ENCODE results near the gene CLDN16.

CLDN16 gene

DNA sequence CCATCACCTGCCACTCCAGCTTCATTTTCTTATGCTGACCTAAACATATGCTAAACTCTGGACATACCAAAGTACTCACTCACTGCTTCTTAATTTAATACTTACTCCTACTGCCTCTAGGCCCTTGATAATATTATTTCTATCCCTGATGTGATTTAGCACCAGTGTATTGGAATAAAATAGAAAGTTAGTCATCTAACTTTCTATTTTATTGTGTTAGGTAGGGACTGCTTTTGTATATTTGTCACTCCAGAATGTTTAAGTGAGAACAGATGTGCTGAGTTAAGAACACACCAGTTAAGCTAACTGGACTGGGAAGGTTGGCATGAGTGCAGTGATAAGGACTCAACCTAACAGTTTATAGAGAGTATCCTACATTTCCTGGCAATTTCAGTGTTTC lies 6.5 kb upstream of the CLDN16 start:
- DNase-seq, result no peak

DNA sequence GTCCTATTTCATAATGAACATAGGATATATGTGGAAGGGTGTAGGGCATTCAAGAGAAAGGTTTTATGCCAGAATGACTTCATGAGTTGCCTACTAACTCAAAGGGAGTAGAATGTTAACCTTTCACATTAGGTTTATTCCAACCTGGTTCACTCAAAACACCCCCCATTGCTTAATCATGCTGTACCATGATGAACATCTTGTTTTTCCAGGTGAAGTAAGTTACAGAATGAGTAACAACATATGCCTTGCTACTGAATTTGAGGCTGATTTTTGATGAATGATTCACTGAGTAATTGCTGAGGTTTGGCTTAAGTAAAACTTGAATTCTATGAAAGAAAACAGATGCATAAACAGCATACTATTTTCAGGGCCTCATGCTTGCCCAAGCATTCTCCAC lies 5.9 kb upstream of the CLDN16 start:
- no peak for DNase-seq

DNA sequence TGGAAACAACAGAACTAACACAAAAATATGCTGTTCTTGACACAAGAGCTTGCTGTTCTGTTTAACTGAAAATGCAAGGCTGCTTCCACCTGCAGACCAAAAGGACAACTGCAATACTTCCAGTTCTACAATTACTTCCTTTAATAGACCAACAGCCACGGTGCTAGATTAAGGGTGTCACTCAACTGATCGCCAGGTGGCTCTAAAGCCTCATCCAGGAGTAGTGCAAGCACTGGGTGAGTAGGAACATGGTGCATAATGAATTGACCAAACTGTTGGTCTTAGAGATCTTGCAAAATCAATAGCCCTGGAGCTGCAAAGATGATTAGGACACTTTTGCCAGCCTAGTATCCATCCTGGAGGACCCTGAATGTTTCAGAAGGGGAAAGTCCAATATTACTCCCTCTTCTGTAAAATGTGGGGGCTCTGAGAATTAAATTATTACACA lies 3.6 kb upstream of the CLDN16 start:
- peak; percentile 10 for DNase-seq

DNA sequence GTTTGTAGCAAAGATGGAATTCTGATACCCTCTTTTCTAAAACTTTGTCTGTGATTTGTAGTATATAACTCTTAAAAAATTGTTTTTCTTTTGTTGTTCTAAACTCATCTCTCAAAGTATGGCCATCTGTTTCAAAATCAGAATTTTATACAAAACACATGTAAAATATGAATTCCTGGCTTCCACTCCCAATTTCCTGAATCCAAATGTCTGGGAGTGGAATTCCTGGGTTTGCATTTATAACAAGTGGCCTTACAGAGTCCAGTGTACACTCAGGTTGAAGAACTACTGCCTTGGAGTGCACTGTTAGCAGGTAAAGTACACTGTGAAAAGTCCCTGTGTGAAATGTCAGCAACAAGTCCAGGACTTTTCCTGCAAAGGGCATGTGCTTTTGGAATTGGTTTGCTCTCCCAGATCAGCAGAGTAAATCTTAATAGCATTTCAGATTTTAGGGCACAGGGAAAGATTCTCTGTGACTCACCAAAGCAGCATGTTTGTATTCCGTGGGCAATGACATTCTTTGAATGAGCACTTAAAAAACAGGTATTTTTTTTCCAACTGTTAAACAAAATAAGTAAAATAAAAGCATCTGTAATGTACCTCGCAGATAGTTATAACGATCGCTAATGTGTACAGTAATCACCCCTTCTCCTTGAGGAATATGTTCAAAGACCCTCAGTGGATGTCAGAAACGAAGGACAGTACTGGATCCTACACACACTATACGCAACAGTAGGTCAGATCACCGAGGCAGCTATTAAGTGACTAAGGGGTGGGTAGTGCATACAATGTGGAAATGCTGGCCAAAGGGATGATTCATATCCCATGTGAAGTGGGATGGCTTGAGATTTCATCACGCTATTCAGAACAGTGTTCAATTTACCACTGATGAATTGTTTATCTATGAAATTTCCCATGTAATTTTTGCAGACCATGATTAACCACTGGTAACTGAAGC lies 2.0 kb upstream of the CLDN16 start:
- no peak for DNase-seq

DNA sequence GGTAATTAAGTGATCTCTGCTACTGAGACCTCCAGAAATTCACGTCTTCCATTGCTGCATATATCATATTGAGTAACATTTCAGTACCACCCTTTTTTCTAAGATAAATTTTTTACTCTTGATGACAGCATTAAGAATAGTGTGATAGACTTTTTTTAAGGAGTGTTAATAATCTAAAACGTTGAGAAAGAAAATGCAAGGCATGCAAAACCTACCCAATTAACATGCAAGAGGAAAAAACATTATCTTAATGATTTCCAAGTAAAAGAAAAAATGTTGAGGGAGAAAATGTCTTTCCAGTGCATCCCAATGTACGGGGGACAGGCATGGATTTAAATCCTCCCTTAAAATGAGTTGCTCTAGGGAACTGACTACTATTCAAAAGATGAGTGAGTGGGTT lies 740 bp downstream of the CLDN16 start:
- no peak for DNase-seq

DNA sequence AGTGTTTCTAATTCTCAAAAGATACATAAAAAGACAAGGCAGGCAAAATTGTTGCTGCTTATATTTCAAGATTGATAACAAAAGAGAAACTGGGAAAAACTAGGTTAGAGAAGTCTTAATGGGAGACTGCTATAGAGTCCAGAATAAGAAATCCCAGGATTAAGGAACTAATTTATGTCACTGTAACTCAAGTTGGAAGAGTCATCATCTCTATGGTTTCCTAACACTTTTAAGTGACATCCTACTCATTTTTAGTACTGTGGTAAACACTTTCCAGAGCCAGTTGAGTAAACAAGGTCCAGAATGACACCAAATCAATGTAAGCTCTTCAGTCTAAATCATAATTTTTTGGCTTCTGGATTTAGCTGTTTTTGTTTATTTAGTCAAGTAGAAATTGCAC lies 8.0 kb downstream of the CLDN16 start:
- no peak for DNase-seq

DNA sequence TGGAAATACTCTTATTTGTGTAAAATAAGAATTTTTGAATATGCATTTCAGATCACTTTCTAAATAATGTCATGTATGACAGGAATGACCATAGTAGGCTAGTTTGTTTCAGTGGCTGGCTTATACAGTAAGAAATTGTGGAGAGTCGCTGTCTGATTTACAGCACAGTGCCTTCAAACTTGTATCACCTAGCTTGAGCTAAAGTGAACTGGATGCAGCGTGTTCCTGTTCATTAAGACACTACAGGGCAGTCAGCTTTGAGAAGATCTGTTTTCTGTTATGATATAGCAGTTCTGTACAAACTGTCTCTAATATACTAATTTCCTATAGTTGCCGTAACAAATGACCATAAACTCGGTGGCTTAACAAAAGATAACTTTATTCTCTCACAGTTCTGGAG lies 9.9 kb downstream of the CLDN16 start:
- no peak for DNase-seq

DNA sequence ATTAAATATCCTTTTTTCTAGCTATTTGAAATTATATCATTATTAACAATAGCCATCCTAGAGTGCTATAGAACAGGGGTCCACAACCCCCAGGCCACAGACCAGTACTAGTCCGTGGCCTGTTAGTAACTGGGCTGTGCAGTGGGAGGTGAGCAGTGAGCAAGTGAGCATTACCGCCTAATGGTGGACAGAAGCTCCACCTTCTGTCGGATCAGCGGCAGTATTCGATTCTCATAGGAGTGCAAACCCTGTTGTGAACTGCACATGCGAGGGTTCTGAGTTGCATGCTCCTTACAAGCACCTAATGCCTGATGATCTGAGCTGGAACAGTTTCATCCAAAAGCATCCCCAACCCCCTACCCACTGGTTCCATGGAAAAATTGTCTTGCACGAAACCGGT lies 11.7 kb downstream of the CLDN16 start:
- no peak for DNase-seq

DNA sequence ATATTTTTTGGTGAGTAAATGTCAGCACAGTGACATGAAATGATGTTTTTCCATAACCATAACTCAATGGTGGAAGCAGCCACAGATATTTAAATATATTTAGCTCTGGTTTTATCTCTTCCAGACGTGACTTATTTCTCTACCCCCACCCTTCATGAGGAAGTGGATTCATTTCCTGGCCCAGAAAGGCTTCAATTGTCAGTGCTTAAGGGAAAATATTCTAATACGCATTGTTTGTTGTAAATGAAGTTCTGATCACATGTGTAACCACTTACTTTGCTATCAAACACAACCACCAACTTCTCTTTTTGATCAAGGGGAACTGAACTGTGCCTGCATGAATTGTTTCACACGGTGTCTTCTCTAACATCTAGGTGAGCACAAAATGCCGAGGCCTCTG lies 14.0 kb downstream of the CLDN16 start:
- no peak for DNase-seq

DNA sequence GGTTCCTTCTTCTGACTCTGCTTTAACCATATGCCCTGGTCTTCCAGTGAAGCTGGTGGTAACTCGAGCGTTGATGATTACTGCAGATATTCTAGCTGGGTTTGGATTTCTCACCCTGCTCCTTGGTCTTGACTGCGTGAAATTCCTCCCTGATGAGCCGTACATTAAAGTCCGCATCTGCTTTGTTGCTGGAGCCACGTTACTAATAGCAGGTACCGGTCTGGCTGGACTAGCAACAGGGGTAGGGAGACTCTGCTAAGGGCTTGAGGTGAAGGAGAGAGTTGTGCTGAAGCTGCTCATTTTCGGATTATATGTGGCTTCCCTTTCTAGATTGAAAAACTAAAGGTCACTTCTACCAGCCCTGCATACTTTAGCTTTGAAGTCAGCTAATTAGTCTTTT lies 16.8 kb downstream of the CLDN16 start:
- no peak for DNase-seq

DNA sequence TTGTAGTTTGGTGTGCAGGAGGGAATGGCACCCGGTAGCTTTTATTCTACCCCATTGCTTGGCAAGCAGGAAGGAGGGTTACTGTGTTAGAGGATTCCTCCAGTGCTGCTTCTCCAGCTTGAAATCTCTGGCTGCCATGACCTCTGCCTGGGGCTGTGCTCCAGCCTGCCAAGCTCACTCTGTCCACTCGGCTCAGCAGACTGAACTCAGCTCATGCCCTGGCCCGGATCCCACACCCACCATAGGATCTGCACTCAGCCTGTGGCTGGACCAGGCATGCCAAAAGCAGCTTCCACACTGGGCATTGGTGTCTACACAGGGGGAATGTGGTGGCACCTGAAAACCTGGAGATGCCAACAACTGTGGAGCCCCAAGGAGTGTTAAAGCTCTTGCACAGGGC lies 26.3 kb downstream of the CLDN16 start:
- DNase-seq, result no peak

DNA sequence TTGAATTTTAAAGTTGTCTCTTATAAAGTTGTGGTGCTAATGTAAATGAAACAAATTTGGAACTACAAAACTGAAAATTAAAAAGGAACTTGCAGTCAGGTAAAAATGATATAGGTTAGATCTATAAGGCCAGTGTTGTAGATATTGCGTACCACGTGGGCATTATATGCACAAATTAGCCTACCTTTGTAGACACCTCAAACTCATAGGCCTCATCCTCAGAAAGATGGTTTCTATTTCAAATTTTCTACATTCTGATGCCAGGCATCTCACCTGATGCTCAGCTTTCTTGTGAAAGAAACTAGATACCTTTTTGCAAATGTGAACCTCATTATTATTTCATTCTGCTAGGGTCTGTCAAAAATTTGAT lies 36.1 kb downstream of the CLDN16 start:
- no peak for DNase-seq

DNA sequence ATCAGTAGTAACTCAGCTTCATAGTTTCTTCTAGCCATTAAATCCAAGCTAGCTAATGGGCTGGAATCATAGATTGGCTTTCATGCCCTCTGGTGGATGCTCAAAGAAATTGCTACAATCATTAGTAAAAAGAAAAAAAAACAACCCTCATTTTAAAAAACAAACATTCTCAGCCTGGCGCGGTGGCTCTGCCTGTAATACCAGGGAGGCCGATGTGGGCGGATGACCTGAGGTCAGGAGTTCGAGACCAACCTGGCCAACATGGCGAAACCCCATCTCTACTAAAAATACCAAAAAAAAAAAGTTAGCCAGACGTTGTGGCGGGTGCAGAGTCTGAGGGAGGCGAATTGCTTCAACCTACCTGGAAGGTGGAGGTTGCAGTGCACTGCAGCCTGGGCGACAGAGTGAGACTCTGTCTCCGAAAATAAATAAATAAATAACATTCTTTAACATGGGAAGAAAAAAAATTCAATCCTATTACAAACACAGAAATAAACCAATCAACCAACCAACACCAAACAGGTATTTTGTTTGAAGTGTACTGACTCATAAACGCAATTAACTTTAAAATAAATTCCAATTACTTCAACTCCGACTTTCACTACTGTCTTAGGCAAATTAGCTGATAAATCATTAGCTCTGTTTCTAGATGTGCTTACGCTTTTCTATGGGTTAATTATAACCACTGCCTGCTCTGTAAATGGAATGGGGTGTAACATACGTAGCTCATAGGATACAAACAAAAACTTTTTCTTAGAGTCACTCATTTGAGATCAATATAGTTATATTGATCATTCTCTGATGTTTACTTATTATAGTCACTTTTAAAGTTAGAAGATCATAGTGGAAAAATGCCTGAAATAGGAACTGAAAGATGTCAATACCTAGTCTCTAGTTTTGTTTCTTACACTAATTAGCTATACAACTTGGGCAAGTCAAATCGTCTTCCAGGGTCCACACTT lies 36.8 kb downstream of the CLDN16 start:
- peak; percentile 51 for DNase-seq

DNA sequence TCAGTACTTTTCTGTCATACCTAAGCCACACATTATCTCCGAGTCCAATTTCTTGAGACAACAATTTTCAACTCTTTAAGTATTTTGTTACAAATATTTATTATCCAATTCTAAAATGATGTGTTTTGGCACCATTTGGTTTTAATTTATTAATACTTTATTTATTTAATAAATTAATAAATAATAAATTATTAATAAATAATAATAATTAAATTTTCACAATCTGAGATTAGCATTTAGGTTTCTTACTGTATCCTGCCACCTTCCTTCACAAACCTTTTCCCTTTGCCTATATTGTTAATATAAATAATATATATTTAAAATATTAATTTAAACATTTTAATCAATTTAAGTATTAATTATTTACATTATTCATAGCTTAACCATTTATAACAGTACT lies 37.9 kb downstream of the CLDN16 start:
- DNase-seq, result no peak

DNA sequence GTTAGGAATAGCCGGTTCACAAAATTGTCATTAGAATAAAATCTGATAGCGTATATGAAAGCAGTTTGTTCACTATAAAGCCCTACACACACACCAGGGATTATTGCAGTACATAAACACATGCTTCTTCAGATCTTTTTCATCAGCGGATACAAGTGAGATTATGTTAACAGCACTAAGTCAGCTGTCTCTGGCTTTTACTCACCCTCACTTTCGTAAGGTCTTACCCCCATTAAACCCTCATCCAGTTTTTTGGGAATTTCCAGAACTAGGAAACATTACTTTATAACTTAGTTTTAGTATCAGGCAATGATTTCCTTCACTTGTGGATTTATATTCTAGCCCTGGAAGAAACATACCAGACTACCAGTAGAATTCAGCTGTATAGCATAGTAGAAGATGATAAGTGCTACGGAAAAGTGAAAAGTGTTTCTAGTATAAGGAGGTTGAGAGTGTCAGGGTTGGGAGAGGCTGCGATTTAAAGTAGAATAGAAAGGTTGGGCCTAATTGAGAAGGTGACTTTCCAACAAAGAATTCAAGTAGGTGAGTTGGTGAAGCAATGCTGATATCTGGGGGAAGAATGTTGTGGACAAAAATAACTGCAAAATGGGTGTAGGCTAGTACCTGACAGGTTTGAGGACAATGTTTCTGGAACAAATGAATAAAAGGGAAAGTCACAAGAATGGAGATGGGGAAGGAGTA lies 39.0 kb downstream of the CLDN16 start:
- DNase-seq, result no peak

DNA sequence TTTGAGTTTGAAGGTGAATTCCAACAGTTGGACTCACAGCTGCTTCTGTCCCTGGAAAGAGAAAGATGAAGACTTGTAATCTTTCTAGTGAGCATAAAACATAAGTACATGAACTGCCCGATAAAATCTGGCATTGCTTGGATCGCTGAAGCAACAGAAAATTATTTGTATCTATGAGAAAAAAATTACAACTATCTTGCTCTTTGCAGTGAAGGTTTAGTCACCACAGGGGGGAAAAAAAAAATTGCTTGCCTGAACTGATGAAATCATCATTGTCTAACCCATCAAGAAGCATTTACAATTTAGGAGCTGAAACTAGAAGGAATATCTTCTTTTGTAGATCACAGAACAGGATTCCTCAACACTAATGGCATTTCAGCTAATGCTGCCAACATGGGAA lies 41.7 kb downstream of the CLDN16 start:
- DNase-seq, result no peak

DNA sequence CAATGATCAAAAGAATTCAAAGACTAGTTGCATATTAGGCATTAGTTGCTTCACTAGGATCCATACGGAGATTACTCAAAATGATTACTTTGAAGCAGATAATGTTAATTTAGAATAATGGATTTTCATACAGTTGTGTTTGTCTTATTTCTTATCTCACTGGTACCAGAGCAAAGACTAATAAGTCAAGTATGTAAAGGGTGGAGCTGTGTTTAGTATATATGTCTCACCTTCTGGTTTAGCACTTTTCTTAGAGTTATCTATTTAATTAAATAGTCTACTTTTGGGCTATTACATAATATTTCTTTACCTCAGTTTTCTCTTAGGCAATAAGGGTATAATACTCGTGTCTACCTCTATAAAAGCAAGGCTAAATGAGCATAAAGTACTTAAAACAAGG lies 42.9 kb downstream of the CLDN16 start:
- no peak for DNase-seq

DNA sequence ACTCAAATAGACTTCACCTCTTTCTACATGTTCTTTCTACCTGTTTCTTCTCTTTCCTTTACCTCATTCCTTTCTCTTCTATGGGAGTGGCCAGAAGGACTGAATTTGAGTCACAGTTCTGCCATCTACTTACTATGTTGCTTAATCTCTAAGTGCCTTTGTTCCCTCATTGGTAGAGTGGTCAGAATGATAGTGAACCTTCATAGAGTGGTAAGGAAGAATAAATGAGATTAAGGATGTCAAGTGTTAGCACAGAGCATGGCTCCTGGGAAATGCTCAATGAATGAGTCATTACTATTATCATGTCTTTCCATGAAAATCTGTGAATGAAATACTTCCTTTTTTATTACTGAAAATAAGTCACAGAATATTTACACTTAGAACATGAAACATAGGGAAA lies 44.3 kb downstream of the CLDN16 start:
- no peak for DNase-seq

DNA sequence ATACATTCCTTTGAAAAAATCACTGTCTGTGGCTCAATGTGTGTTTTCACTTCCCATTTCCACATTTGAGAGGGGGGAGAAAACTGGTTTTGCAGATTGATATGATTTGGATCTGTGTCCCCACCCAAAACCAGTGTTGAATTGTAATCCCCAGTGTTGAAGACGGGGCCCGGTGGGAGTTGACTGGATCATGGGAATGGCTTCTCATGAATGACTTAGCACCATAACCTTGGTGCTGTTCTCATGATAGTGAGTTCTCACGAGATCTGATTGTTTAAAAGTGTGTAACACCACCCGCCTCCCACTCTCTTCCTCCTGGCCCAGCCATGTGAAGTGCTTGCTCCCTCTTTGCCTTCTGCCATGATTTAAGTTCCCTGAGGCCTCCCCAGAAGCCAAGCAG lies 45.7 kb downstream of the CLDN16 start:
- no peak for DNase-seq

DNA sequence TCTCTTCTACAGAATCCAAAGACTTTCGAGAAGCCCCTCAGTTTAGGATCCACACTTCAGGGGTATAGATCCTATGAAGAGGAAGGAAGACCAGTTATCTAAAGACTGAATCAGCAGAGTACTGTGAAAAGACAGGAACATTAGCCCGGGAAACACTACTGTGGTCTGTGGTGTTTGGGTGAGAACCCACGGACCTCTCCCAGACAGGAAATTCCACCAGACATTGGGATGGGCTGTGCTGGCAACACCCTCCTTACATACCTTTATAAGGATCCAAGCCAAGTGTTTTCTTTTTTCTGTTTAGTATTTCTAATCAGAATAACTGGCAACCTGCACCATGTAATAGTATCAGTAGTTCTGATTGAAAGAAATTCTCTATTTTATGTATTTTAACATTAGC lies 47.7 kb downstream of the CLDN16 start:
- DNase-seq, result no peak

DNA sequence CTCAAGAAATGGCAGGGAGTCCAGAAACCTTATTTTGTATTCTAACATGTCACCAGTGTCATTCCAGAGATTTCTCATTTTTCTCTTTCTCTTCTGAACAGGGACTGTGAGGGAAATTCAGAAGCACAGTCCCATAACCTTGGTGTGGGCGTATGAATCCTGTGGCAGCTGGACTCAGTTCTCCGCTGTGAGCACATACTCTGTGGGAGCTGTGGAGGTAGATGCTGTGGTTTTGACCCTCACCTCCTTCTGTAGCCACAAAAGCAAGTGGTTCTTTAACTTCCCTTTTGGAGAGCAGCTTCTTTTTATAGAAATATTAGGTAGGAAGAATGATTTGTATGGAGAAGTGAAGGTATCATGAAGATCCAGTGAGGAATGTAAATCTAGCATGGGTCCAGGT lies 48.4 kb downstream of the CLDN16 start:
- DNase-seq, result no peak

DNA sequence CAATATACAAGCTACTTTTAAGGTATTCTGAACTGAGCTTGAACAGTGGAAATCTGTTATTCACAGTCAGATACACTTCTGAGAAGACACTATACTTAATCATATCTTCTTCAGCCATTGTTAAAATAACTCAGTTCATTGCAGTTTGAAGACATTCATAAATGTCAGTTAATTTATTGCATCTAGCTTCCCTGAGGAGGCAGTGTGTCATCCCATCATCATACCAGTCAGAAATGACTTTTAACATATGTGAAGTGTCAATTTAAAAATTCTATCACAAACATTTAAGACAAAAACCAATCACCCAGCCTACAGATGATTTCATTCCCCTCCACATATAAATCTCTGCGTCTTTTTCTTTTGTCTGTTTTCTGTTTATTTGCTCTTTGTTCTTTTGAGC lies 54.3 kb downstream of the CLDN16 start:
- DNase-seq, result no peak

DNA sequence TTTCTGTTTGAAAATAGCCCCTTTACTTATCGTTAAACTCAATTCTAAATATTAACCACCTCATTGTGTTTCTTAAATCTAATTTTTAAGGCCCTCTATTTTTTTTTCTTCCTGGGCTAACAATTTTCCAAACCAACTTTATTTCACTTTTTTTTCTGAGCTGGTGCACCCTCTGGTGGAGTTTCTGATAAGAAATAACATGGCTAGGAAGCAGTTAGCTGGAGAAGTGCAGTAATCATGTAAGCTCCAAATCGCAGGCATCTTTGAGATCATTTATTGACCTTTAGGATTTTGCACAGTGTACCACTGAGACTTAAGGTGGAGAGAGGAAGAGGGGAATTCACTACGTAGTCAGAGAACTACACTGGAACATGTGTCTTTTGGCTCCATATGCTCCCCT lies 55.3 kb downstream of the CLDN16 start:
- no peak for DNase-seq
